Head of caudate nucleus (tissue), 42 donors: Measurements from ENCODE around the gene OR4K1.
"Not testable (repeated sequence)": the region's sequence is repeated elsewhere in the genome, so short reads cannot be mapped to it uniquely, and the experiment has no call there.

ENCODE experiments used
- DNase-seq, 42 donors: peaks; one replicate each; pipeline versions ENCODE4 v3.0.0 to v3.0.0-alpha.2; 2020 to 2021; ENCODE audit warnings: mixed read lengths in 7 of 42
- intact Hi-C: fragments of 100-400 bp; cut with DNase I; formaldehyde crosslinking; loops from one replicate; pipeline ENCODE4 v1.15.0; 2022

Gene OR4K1

GRCh38 chr14:19930617-19931016 lies at the start of gene OR4K1:
TSS of gene OR4K1 (plus strand) at chr14:19930917. CDS start at chr14:19935667, 4,750 bp downstream.
- intact Hi-C loops: no loop called here
- no peak for DNase-seq

GRCh38 chr14:19895282-19895681 lies 35.4 kb upstream of the OR4K1 start:
- no peak for DNase-seq
- intact Hi-C loops: no loop called here

GRCh38 chr14:19900999-19901398 lies 29.7 kb upstream of the OR4K1 start:
- no peak for DNase-seq
- intact Hi-C loops: no loop called here

GRCh38 chr14:19902409-19902808 lies 28.3 kb upstream of the OR4K1 start:
- no peak for DNase-seq
- intact Hi-C loops: no loop called here

GRCh38 chr14:19906665-19907064 lies 24.1 kb upstream of the OR4K1 start:
- intact Hi-C loops: no loop called here
- no peak for DNase-seq

- no peak for DNase-seq
- intact Hi-C loops: no loop called here
These were observed 19.6 kb upstream of the OR4K1 start for GRCh38 chr14:19911114-19911513.

GRCh38 chr14:19917243-19917642 lies 13.5 kb upstream of the OR4K1 start:
- peak in 5 of 42 donors; percentile 10 to 32 (median 14) for DNase-seq
- intact Hi-C loops: no loop called here

- no peak for DNase-seq
- intact Hi-C loops: no loop called here
These were observed 12.7 kb upstream of the OR4K1 start for GRCh38 chr14:19917955-19918518.

- no peak for DNase-seq
- intact Hi-C loops: no loop called here
These were observed 12.0 kb upstream of the OR4K1 start for GRCh38 chr14:19918553-19919264.

- intact Hi-C loops: no loop called here
- no peak for DNase-seq
These were observed 10.6 kb upstream of the OR4K1 start, which contains the start of gene OR4K5 for GRCh38 chr14:19920021-19920657. TSS of gene OR4K5 (plus strand) at chr14:19920607. CDS start at chr14:19920607, 0 bp downstream.

- no peak for DNase-seq
- intact Hi-C loops: no loop called here
These were observed 11.0 kb downstream of the OR4K1 start for GRCh38 chr14:19941668-19942067.

GRCh38 chr14:19947413-19948090 lies 16.8 kb downstream of the OR4K1 start:
- no peak for DNase-seq
- intact Hi-C loops: no loop called here

GRCh38 chr14:19949218-19949617 lies 18.5 kb downstream of the OR4K1 start:
- no peak for DNase-seq
- intact Hi-C loops: no loop called here

- intact Hi-C loops, DNase-seq: not testable (repeated sequence)
These were observed 39.0 kb downstream of the OR4K1 start for GRCh38 chr14:19969735-19970134.

GRCh38 chr14:19974844-19975243 lies 44.1 kb downstream of the OR4K1 start:
- no peak for DNase-seq
- intact Hi-C loops: no loop called here

GRCh38 chr14:19975291-19975690 lies 44.6 kb downstream of the OR4K1 start, which contains the start of gene OR4K15:
TSS of gene OR4K15 (plus strand) at chr14:19975591. CDS start at chr14:19975591, 0 bp downstream.
- DNase-seq: no peak
- intact Hi-C loops: no loop called here
